NB4 (cell line): ENCODE measurements around the gene IKZF5.

Experiments
- MYC ChIP-seq: IDR thresholded peaks from 2 replicates; pipeline ENCODE4 v1.6.1; 2011; ENCODE audit warnings: low read depth, low read length
- POLR2A ChIP-seq: IDR thresholded peaks from 2 replicates; pipeline ENCODE4 v1.6.1; 2011; ENCODE audit warnings: mild to moderate bottlenecking; ENCODE audit not compliant: insufficient read length; ENCODE audit errors: extremely low read depth
- TF ChIP-seq, protein P1 (sequence below): IDR thresholded peaks from one replicate; pipeline ENCODE4 v1.5.1; 2012; ENCODE audit warnings: low read depth, low read length

- TF ChIP-seq, protein P1, sequence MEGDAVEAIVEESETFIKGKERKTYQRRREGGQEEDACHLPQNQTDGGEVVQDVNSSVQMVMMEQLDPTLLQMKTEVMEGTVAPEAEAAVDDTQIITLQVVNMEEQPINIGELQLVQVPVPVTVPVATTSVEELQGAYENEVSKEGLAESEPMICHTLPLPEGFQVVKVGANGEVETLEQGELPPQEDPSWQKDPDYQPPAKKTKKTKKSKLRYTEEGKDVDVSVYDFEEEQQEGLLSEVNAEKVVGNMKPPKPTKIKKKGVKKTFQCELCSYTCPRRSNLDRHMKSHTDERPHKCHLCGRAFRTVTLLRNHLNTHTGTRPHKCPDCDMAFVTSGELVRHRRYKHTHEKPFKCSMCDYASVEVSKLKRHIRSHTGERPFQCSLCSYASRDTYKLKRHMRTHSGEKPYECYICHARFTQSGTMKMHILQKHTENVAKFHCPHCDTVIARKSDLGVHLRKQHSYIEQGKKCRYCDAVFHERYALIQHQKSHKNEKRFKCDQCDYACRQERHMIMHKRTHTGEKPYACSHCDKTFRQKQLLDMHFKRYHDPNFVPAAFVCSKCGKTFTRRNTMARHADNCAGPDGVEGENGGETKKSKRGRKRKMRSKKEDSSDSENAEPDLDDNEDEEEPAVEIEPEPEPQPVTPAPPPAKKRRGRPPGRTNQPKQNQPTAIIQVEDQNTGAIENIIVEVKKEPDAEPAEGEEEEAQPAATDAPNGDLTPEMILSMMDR = no peak
- no peak for TF ChIP-seq POLR2A
- no peak for TF ChIP-seq MYC
These were observed 4.3 kb downstream of the IKZF5 start for GRCh38 chr10:123004298-123004697.
